Endothelial cell of umbilical vein (primary cell): Measurements from ENCODE around the gene DCPS. TPM values are rescaled to one million over a fixed set of nuclear protein-coding genes. Genes with fewer than 3 reads are reported as not detected.

Experiments used
- BruUV-seq: library from RNA; stranded (reverse); fragments of 400-500 nt; replicated peaks from 2 replicates; lab custom pipeline; 2021; lab: Mats Ljungman, UMichigan
- CTCF ChIA-PET: fragments of 300-600, 350-600 bp; sonication (Branson Sonifier 250); formaldehyde crosslinking; loops from one replicate; lab custom pipeline; 2021; ENCODE audit warnings: antibody characterized with exemption, inconsistent platforms; lab: Charles Lee
- POLR2A ChIA-PET: fragments of 300-600, 350-600 bp; sonication (Branson Sonifier 250); formaldehyde crosslinking; loops from one replicate; lab custom pipeline; 2021; ENCODE audit warnings: antibody characterized with exemption, inconsistent platforms; lab: Charles Lee
- DNase-seq: peaks from one replicate; pipeline ENCODE4 v3.0.0-alpha.2; 2011; ENCODE audit warnings: low read depth, low spot score
- FAIRE-seq: peaks from 2 replicates; lab custom pipeline; 2011; peaks lifted over from hg19 to GRCh38; lab: Jason Lieb, UNC
- H2AFZ ChIP-seq: 2 replicates; pipeline ENCODE4 v1.6.0; 2012; ENCODE audit warnings: low read depth, low read length, control low read depth, inconsistent platforms
- H3K27ac ChIP-seq: 2 replicates; pipeline ENCODE4 v1.5.1; 2011; ENCODE audit warnings: low read depth, mild to moderate bottlenecking, control low read depth, low read length, moderate library complexity; ENCODE audit not compliant: insufficient read depth
- H3K27me3 ChIP-seq, 2 experiments: 2 replicates each; pipeline versions ENCODE4 v1.6.0 to v1.6.1; 2011; ENCODE audit warnings: low read length in 2 of 2, mixed read lengths in 1 of 2; ENCODE audit not compliant: control insufficient read depth in 2 of 2, insufficient read depth in 2 of 2
- H3K36me3 ChIP-seq, 2 experiments: 2 replicates in 1 of 2; 3 replicates in 1 of 2; pipeline ENCODE4 v1.5.1; 2011; ENCODE audit warnings: low read length in 2 of 2, mild to moderate bottlenecking in 1 of 2, moderate library complexity in 1 of 2; ENCODE audit not compliant: control insufficient read depth in 2 of 2, insufficient read depth in 2 of 2; ENCODE audit errors: extremely low read depth in 1 of 2
- H3K4me1 ChIP-seq: 3 replicates; pipeline ENCODE4 v1.5.1; 2011; ENCODE audit warnings: mild to moderate bottlenecking, low read length; ENCODE audit not compliant: control insufficient read depth, insufficient read depth; ENCODE audit errors: extremely low read depth
- H3K4me2 ChIP-seq: 2 replicates; pipeline ENCODE4 v1.6.1; 2011; ENCODE audit warnings: low read length, control low read depth, mixed read lengths; ENCODE audit not compliant: insufficient read depth
- H3K4me3 ChIP-seq, 3 experiments: fragments of 200-600 bp in 1 of 3; sonication (generic), shearing (Covaris generic) in 1 of 3; replicated peaks in 1 of 3; 2 replicates each; pipeline ENCODE4 v1.5.1; 2011 to 2016; ENCODE audit warnings: control low read depth in 3 of 3, low read length in 3 of 3, mild to moderate bottlenecking in 2 of 3, inconsistent platforms in 1 of 3, low read depth in 1 of 3, moderate library complexity in 1 of 3; ENCODE audit not compliant: insufficient read depth in 1 of 3
- H3K79me2 ChIP-seq: 2 replicates; pipeline ENCODE4 v1.6.0; 2012; ENCODE audit warnings: low read length, inconsistent platforms; ENCODE audit not compliant: control insufficient read depth, insufficient read depth
- H3K9ac ChIP-seq: replicated peaks from 2 replicates; pipeline ENCODE3; 2011; ENCODE audit warnings: low read length, control low read depth; ENCODE audit not compliant: insufficient read depth; ENCODE audit errors: extremely low read depth
- H3K9me1 ChIP-seq: replicated peaks from 3 replicates; pipeline ENCODE4 v1.6.0; 2011; ENCODE audit warnings: mild to moderate bottlenecking, low read length; ENCODE audit not compliant: control insufficient read depth, insufficient read depth; ENCODE audit errors: extremely low read depth
- H3K9me3 ChIP-seq: replicated peaks from 2 replicates; pipeline ENCODE4 v1.5.1; 2012; ENCODE audit warnings: low read length, inconsistent platforms; ENCODE audit not compliant: control insufficient read depth, insufficient read depth
- H4K20me1 ChIP-seq: replicated peaks from 2 replicates; pipeline ENCODE3; 2011; ENCODE audit warnings: mild to moderate bottlenecking, low read length; ENCODE audit not compliant: control insufficient read depth, insufficient read depth; ENCODE audit errors: extremely low read depth
- CTCF ChIP-seq, 2 donors: IDR thresholded peaks; 1 replicate in 1 of 2; 2 replicates in 1 of 2; pipeline ENCODE4 v1.5.1; 2011; ENCODE audit warnings: low read length in 2 of 2, mild to moderate bottlenecking in 2 of 2, moderate library complexity in 2 of 2, control low read depth in 1 of 2, inconsistent platforms in 1 of 2, low read depth in 1 of 2; ENCODE audit not compliant: insufficient read depth in 1 of 2; ENCODE audit errors: extremely low read depth in 1 of 2
- EZH2 ChIP-seq: IDR thresholded peaks from 2 replicates; pipeline ENCODE4 v1.6.1; 2012; ENCODE audit warnings: borderline replicate concordance, low read depth, mild to moderate bottlenecking, moderate library complexity, low read length, inconsistent platforms; ENCODE audit not compliant: severe bottlenecking
- FOS ChIP-seq: IDR thresholded peaks from 2 replicates; pipeline ENCODE4 v1.6.1; 2011; ENCODE audit warnings: mild to moderate bottlenecking, low read length, moderate library complexity, borderline replicate concordance; ENCODE audit not compliant: insufficient read depth
- GATA2 ChIP-seq: IDR thresholded peaks from 2 replicates; pipeline ENCODE4 v1.7.0; 2011; ENCODE audit warnings: low read depth, mild to moderate bottlenecking, moderate library complexity, mixed read lengths, low read length; ENCODE audit not compliant: insufficient read length, insufficient read depth
- JUN ChIP-seq: IDR thresholded peaks from 2 replicates; pipeline ENCODE4 v1.6.1; 2011; ENCODE audit warnings: borderline replicate concordance, low read depth; ENCODE audit not compliant: insufficient read length, insufficient read depth
- MYC ChIP-seq: IDR thresholded peaks from one replicate; pipeline ENCODE4 v1.6.1; 2011; ENCODE audit warnings: mild to moderate bottlenecking, low read depth, low read length
- POLR2A ChIP-seq: IDR thresholded peaks from 2 replicates; pipeline ENCODE4 v1.6.1; 2012; ENCODE audit warnings: low read depth, mild to moderate bottlenecking, control low read depth, low read length
- POLR2AphosphoS5 ChIP-seq: IDR thresholded peaks from 2 replicates; pipeline ENCODE4 v1.6.1; 2012; ENCODE audit warnings: low read depth, mild to moderate bottlenecking, control low read depth, low read length, moderate library complexity; ENCODE audit not compliant: insufficient read depth
- dilution Hi-C: fragments of 300-500 bp; cut with MboI; formaldehyde crosslinking; loops from one replicate; pipeline ENCODE4 v1.15.0; 2019; ENCODE audit warnings: low sequenced_read_pairs; ENCODE audit not compliant: extremely low pct_ligation_motif_present
- intact Hi-C: fragments of 100-400 bp; cut with micrococcal nuclease; formaldehyde crosslinking; loops from one replicate; pipeline ENCODE4 v1.10.0; 2022
- polyA plus RNA-seq, 4 experiments: library from polyadenylated mRNA; depleted of rRNA in 3 of 4; stranded (reverse) in 3 of 4; unstranded in 1 of 4; fragments of >200 nt; gene quantifications; 2 replicates each; pipeline versions ENCODE4 v1.2.1 to v1.2.3, GENCODE V29; 2011 to 2012; ENCODE audit warnings: missing spikeins in 1 of 4
- total RNA-seq: library from RNA; stranded (reverse); gene quantifications from 2 replicates; pipeline ENCODE4 v1.2.3, GENCODE V29; 2021
- TF ChIP-seq, protein P1 (sequence below): IDR thresholded peaks from 2 replicates; pipeline ENCODE4 v1.6.1; 2011; ENCODE audit not compliant: insufficient read depth, insufficient read length

Gene DCPS
- total and polyA plus RNA-seq, 2 donors (not counting 3 experiments of a cell fraction or from before 2014, with no cell fraction given): 19.6 to 36.0 TPM

DNA sequence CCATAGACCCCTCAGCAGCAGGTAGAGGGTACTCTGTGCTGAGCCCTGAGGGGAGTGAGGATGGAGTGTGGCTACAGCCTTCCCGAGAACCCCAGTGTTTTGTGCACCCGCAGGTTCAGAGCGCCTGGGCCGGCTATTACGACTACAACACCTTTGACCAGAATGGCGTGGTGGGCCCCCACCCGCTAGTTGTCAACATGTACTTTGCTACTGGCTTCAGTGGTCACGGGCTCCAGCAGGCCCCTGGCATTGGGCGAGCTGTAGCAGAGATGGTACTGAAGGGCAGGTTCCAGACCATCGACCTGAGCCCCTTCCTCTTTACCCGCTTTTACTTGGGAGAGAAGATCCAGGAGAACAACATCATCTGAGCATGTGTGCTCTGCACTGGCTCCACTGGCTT, 26.5 kb upstream of the DCPS start:
- H3K9me1 ChIP-seq: no peaks in the 10 kb centered on the region
- TF ChIP-seq EZH2 (no peak), JUN (no peak), FOS (no peak), POLR2A (no peak), CTCF (IDR thresholded peaks at IDR 0.05; ENCODE audit: extremely low read depth in 1 of 2, insufficient read depth in 1 of 2, low read depth in 1 of 2, low read length in 2 of 2) (no peak), GATA2 (no peak)
- no peak for DNase-seq
- no peak overlapping the region for H2AFZ ChIP-seq
- CTCF ChIA-PET: no interaction called here
- H3K79me2 ChIP-seq: no peaks in the 10 kb centered on the region
- dilution Hi-C loops (no loop called here), intact Hi-C loops (no loop called here)
- POLR2A ChIA-PET: no interaction called here
- peaks cover 4% of the 10 kb centered on the region for H3K4me1 ChIP-seq
- H3K9ac ChIP-seq: no peak overlapping the region
- H4K20me1 ChIP-seq: no peaks in the 10 kb centered on the region
- FAIRE-seq: no peak
- no peak overlapping the region for H3K4me2 ChIP-seq
- H3K4me3 ChIP-seq: no peak overlapping the region
- H3K27ac ChIP-seq: no peak overlapping the region
- H3K9me3 ChIP-seq: no peaks in the 10 kb centered on the region
- no peaks in the 10 kb centered on the region for H3K27me3 ChIP-seq
- H3K36me3 ChIP-seq: peaks cover 3 to 16% of the 10 kb centered on the region in 2 experiments
- no TSS peak for BruUV-seq

GRCh38 chr11:126277780-126278179, 26.1 kb upstream of the DCPS start:
- Histone ChIP-seq H3K4me2 (no peak overlapping the region), H2AFZ (no peak overlapping the region), H3K9ac (no peak overlapping the region), H3K9me3 (no peaks in the 10 kb centered on the region), H3K36me3 (peaks cover 3 to 16% of the 10 kb centered on the region in 2 experiments), H3K9me1 (no peaks in the 10 kb centered on the region), H3K27ac (no peak overlapping the region), H3K4me3 (no peak overlapping the region), H4K20me1 (no peaks in the 10 kb centered on the region), H3K4me1 (peaks cover 7% of the 10 kb centered on the region), H3K79me2 (no peaks in the 10 kb centered on the region), H3K27me3 (no peaks in the 10 kb centered on the region)
- POLR2A ChIA-PET: no interaction called here
- DNase-seq: no peak
- dilution Hi-C loops: no loop called here
- TF ChIP-seq FOS: no peak
- TF ChIP-seq EZH2: no peak
- TF ChIP-seq GATA2: no peak
- no peak for TF ChIP-seq MYC
- no peak for TF ChIP-seq CTCF (IDR thresholded peaks at IDR 0.05; ENCODE audit: extremely low read depth in 1 of 2, insufficient read depth in 1 of 2, low read depth in 1 of 2, low read length in 2 of 2)
- TF ChIP-seq, protein P1, sequence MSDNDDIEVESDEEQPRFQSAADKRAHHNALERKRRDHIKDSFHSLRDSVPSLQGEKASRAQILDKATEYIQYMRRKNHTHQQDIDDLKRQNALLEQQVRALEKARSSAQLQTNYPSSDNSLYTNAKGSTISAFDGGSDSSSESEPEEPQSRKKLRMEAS: no peak
- TF ChIP-seq POLR2A: no peak
- no peak for TF ChIP-seq JUN
- TF ChIP-seq POLR2AphosphoS5: no peak
- CTCF ChIA-PET: no interaction called here
- intact Hi-C loops: no loop called here
- no TSS peak for BruUV-seq
- FAIRE-seq: no peak
